SK-N-SH (cell line): ENCODE results near the gene ROS1.

Experiments used
- CHD2 ChIP-seq: fragments of 150-350 bp; IDR thresholded peaks from 2 replicates; pipeline ENCODE4 v1.6.1; 2018; ENCODE audit warnings: low read length; ENCODE audit not compliant: partially characterized antibody
- ELF1 ChIP-seq: IDR thresholded peaks from 2 replicates; pipeline ENCODE4 v1.4.0; 2012
- EP300 ChIP-seq, 2 experiments: IDR thresholded peaks; 2 replicates each; pipeline versions ENCODE4 v1.4.0 to v1.6.1; 2012; ENCODE audit warnings: borderline replicate concordance in 1 of 2, low read depth in 1 of 2, low read length in 1 of 2
- EZH2phosphoT487 ChIP-seq: fragments of 200-600 bp; sonication (generic); IDR thresholded peaks from 2 replicates; pipeline ENCODE4 v1.6.1; 2017; ENCODE audit warnings: low read depth, mixed run types, mild to moderate bottlenecking, antibody characterized with exemption, moderate library complexity, borderline replicate concordance
- MXI1 ChIP-seq: IDR thresholded peaks from 2 replicates; pipeline ENCODE4 v1.6.1; 2012; ENCODE audit warnings: mild to moderate bottlenecking, low read depth, low read length, improper control_type of control experiment
- NFIC ChIP-seq: IDR thresholded peaks from 2 replicates; pipeline ENCODE4 v1.4.0; 2012; ENCODE audit warnings: borderline replicate concordance
- POLR2AphosphoS5 ChIP-seq: IDR thresholded peaks from 2 replicates; pipeline ENCODE4 v1.6.1; 2012; ENCODE audit warnings: low read depth, low read length
- RAD21 ChIP-seq: IDR thresholded peaks from 2 replicates; pipeline ENCODE4 v1.6.1; 2012; ENCODE audit warnings: mild to moderate bottlenecking, low read length
- RCOR1 ChIP-seq: fragments of 150-350 bp; IDR thresholded peaks from 2 replicates; pipeline ENCODE4 v1.6.1; 2017; ENCODE audit warnings: antibody characterized with exemption, low read length
- TAF1 ChIP-seq: IDR thresholded peaks from 2 replicates; pipeline ENCODE4 v1.6.1; 2012; ENCODE audit warnings: low read depth, mild to moderate bottlenecking, low read length, moderate library complexity, borderline replicate concordance
- ZBTB33 ChIP-seq: IDR thresholded peaks from 2 replicates; pipeline ENCODE4 v1.4.0; 2012; ENCODE audit warnings: low read depth, borderline replicate concordance
- TF ChIP-seq, protein P1 (sequence below): fragments of 200-600 bp; sonication (generic); IDR thresholded peaks from 2 replicates; pipeline ENCODE4 v1.6.1; 2017; ENCODE audit warnings: antibody characterized with exemption, mild to moderate bottlenecking, moderate library complexity
- TF ChIP-seq, protein P2 (sequence below): IDR thresholded peaks from 2 replicates; pipeline ENCODE4; 2012

GRCh38 chr6:117432273-117432672 is 6.5 kb upstream of the ROS1 start:
- TF ChIP-seq TAF1 (no peak), ZBTB33 (no peak), ELF1 (no peak), CHD2 (no peak), EZH2phosphoT487 (no peak), EP300 (IDR thresholded peaks at IDR 0.05; ENCODE audit: borderline replicate concordance in 1 of 2, low read depth in 1 of 2, low read length in 1 of 2) (no peak), MXI1 (no peak), RAD21 (no peak), NFIC (no peak), RCOR1 (no peak), POLR2AphosphoS5 (no peak)
- TF ChIP-seq, protein P1, sequence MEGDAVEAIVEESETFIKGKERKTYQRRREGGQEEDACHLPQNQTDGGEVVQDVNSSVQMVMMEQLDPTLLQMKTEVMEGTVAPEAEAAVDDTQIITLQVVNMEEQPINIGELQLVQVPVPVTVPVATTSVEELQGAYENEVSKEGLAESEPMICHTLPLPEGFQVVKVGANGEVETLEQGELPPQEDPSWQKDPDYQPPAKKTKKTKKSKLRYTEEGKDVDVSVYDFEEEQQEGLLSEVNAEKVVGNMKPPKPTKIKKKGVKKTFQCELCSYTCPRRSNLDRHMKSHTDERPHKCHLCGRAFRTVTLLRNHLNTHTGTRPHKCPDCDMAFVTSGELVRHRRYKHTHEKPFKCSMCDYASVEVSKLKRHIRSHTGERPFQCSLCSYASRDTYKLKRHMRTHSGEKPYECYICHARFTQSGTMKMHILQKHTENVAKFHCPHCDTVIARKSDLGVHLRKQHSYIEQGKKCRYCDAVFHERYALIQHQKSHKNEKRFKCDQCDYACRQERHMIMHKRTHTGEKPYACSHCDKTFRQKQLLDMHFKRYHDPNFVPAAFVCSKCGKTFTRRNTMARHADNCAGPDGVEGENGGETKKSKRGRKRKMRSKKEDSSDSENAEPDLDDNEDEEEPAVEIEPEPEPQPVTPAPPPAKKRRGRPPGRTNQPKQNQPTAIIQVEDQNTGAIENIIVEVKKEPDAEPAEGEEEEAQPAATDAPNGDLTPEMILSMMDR, result no peak
- TF ChIP-seq, protein P2, sequence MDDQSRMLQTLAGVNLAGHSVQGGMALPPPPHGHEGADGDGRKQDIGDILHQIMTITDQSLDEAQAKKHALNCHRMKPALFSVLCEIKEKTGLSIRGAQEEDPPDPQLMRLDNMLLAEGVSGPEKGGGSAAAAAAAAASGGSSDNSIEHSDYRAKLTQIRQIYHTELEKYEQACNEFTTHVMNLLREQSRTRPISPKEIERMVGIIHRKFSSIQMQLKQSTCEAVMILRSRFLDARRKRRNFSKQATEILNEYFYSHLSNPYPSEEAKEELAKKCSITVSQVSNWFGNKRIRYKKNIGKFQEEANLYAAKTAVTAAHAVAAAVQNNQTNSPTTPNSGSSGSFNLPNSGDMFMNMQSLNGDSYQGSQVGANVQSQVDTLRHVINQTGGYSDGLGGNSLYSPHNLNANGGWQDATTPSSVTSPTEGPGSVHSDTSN, result no peak
